Central memory CD4-positive, alpha-beta T cell (primary cell): Measurements from ENCODE around the gene DNAH8.
A peak's percentile ranks its signal among the peaks of the same experiment; 100 is the strongest.
"Not testable (repeated sequence)": the region's sequence is repeated elsewhere in the genome, so short reads cannot be mapped to it uniquely, and the experiment has no call there.

Source experiments
- DNase-seq: peaks from one replicate; pipeline ENCODE4 v3.0.0; 2022

The DNAH8 gene

GRCh38 chr6:38910207-38910606, 195.1 kb downstream of the DNAH8 start:
- no peak for DNase-seq

DNA sequence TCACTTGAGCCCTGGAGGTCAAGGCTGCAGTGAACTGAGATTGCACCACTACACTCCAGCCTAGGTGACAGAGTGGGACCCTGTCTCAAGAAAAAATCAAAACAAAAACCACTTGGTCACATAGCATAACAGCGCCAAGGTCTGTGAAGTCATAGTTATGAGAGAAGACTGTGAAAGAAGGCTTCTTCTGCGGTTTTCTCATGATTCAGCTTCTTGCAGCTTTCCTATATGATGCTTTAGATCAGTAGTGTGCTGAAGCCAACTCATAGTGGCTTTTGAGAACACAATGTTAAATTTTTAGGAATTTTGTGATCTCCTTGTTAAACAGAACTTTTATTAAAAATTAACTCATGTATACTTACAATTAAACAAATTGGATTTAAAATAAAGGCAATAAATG, 197.3 kb downstream of the DNAH8 start:
- no peak for DNase-seq

- DNase-seq, result no peak
These were observed 200.3 kb downstream of the DNAH8 start for GRCh38 chr6:38915205-38915925.

GRCh38 chr6:38921540-38921939, 206.4 kb downstream of the DNAH8 start:
- not testable (repeated sequence) for DNase-seq

GRCh38 chr6:38924791-38925509, 209.8 kb downstream of the DNAH8 start:
- DNase-seq, result no peak

GRCh38 chr6:38929560-38929959, 214.4 kb downstream of the DNAH8 start:
- DNase-seq, result no peak

DNA sequence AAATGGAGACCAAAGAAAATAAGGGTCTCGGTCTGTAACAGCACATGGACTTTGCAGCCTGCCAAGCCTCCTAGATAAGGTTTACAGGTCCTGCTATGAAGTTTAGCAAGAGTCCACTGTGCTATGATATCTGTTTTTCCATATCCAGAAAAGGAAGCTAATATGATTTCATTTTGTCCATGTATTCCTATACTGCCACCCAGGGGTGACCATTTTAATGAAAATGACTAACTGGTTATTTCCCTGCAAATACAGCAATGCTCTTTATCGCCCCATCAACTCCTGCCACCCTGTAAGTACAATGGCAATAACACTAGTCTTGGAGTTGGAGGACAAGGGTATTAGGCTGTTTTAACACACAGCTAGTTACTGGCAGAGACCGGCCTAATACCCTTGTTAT, 218.3 kb downstream of the DNAH8 start:
- DNase-seq, result no peak

- DNase-seq, result no peak
These were observed 219.9 kb downstream of the DNAH8 start for GRCh38 chr6:38935051-38935450.

DNA sequence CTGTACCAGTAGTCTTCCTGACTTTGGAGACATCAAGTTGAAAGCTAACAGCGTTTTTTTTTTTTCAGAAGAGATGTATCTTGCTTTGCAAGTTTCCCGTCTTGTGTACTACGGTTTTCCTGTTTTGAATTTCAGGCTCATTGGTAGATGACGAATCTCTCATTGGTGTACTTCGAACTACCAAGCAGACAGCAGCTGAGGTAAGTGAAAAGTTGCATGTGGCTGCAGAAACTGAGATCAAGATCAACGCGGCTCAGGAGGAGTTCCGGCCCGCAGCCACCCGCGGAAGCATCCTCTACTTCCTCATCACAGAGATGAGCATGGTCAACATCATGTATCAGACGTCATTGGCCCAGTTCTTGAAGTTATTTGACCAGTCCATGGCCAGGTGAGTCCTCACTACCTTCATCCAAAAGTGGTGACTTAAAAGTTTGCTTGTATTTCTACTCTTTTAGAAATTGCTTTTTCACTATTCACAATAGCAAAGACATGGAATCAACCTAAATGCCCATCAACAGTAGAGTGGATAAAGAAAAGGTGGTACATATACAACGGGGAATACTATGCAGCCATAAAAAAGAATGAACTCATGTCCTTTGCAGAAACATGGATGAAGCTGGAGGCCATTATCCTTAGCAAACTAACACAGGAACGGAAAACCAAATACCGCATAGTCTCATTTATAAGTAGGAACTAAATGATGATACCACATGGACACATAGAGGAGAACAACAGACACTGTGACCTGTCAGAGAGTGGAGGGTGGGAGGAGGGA, 222.9 kb downstream of the DNAH8 start:
- DNase-seq, result no peak

DNA sequence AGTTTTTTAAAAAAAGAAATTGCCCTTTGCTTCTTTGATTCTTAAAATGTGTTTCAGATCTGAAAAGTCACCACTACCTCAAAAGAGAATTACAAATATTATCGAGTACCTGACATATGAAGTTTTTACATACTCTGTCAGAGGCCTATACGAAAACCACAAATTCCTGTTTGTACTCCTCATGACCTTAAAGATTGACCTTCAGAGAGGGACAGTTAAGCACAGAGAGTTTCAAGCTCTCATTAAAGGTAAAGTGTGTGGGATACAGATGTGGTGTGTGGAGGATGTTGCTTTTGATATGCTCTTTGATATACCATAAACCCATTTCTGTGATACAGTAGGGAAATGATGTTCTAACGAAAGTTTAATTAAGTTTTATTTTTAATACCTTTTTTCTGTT, 223.6 kb downstream of the DNAH8 start:
- DNase-seq, result no peak

- no peak for DNase-seq
These were observed 227.3 kb downstream of the DNAH8 start for GRCh38 chr6:38942442-38942841.

GRCh38 chr6:38942965-38943364, 227.9 kb downstream of the DNAH8 start:
- DNase-seq, result no peak

DNA sequence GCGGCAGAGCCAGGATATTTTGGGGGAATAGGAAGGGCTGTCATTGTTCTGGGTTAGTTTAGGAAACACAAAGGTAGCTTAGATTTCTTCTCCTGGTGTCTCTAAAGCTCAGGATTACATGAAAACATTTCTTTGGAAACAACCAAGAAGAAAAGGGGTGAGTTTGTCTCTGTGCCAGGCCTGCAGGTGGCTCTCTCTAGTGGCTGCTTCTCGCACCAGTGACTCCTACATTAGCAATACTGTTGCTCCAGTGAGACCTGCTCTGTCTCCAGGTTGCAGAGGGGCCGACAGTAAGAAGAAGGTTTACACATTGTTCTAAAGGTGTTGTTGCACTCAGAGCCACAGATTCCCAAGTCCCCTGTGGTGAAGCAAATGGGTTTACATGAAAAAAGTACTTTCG, 228.9 kb downstream of the DNAH8 start:
- no peak for DNase-seq

DNA sequence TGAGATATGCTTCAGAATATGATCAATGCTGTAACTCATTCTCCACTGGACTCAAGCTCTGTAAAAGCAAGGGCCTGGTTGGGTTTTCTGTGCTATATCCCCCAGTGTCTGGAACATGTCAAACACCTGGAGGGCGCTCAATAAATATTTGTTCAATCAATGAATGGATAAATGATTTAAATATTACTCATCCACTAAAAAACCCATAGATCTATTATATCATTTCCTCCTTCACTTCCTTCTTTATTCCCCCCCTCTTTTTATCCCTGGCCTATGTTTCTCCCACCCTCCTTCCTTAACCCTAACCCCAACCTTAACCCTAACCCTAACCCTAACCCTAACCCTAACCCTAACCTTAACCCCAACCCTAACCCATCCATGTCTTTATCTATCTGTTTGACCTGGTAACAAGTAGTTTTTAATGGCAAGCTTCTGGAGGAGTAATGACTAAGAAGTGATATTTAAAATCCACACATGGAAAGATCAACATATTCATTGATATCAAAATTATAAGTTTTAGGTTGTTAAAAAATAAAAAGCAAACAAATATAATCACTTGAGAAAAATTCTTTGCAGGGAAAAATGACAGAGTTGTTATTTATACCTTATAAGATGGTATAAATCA, 229.7 kb downstream of the DNAH8 start:
- DNase-seq, result no peak

- no peak for DNase-seq
These were observed 240.8 kb downstream of the DNAH8 start for GRCh38 chr6:38955861-38956260.

GRCh38 chr6:38957426-38957825, 242.3 kb downstream of the DNAH8 start:
- DNase-seq, result no peak

DNA sequence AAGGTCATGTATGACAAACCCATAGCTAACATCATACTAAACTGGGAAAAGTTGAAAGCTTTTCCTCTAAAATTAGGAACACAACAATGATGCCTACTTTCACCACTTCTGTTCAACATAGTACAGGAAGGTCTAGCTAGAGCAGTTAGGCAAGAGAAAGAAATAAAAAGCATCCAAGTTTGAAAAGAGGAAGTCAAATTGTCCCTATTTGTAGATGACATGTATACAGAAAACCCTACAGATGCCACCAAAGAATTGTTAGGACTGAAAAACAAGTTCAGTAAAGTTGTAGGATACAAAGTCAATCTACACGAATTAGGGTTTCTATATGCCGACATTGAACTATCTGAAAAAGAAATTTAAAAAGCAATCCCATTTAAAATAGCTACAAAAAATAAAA, 244.0 kb downstream of the DNAH8 start:
- no peak for DNase-seq

DNA sequence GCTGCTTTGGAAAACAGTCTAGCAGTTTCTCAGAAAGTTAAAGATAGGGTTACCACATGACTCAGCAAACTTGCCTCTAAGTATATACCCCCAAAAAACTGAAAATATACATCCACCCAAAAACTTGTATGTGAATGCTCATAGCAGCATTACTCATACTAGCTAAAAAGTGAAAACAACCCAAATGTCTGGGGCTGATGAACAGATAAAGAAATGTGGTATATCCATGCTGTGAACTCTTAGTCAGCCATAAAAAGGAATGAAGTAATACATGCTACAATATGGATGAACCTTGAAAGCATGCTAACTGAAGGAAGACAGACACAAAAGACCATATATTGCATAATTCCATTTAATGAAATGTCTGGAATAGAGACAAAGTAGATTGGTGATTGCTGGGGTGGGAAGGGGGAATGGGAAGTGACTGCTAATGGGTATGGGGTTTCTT, 253.6 kb downstream of the DNAH8 start:
- DNase-seq, result no peak

- DNase-seq, result peak; percentile 4
These were observed 258.3 kb downstream of the DNAH8 start for GRCh38 chr6:38973178-38974057.

GRCh38 chr6:38974389-38975151, 259.5 kb downstream of the DNAH8 start:
- no peak for DNase-seq

DNA sequence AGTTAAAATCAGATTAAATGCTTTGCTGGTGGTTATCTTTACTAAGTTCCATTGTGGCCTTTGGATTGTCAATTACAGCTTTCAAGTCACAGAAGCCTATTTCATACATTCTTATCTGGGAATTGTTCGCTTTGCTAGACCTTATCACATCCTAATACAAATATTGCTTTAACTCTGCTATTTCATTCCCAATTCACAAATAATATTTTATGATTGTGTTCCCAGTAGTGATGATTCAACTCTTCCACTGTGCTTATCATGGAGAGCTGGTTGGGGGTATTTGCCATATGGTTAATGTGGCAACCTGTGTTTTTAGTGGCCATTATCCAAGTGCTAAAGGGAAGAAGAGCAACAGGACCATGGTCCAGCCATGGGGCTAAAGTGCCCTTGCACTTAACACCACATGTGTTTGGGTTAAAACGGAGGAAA, 260.5 kb downstream of the DNAH8 start:
- no peak for DNase-seq
